ENCODE data around the gene SLC39A11.

DNA sequence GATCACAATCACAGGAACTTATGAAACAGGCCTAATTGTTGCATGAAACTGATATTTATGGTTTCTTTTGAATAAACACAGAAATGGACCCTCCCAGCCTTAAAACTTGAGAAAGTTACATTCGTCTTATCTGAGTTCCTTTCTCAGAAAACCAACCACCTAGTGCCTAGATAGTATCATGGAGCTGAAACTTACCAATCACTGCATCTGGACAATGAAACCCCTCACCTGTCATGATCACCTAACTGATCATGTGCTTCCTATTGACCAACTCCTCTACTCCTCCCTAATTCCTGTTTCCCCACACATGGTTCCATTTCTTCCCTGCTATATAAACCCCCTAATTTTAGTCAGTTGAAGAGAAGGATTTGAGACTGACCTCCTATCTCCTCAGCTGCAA, 216.1 kb downstream of the SLC39A11 start:
- TF ChIP-seq, protein P1, sequence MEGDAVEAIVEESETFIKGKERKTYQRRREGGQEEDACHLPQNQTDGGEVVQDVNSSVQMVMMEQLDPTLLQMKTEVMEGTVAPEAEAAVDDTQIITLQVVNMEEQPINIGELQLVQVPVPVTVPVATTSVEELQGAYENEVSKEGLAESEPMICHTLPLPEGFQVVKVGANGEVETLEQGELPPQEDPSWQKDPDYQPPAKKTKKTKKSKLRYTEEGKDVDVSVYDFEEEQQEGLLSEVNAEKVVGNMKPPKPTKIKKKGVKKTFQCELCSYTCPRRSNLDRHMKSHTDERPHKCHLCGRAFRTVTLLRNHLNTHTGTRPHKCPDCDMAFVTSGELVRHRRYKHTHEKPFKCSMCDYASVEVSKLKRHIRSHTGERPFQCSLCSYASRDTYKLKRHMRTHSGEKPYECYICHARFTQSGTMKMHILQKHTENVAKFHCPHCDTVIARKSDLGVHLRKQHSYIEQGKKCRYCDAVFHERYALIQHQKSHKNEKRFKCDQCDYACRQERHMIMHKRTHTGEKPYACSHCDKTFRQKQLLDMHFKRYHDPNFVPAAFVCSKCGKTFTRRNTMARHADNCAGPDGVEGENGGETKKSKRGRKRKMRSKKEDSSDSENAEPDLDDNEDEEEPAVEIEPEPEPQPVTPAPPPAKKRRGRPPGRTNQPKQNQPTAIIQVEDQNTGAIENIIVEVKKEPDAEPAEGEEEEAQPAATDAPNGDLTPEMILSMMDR (IDR thresholded peaks at IDR 0.05) = no peak
- TF ChIP-seq POLR2A (IDR thresholded peaks at IDR 0.05) = no peak
